ENCODE results near the gene PLPPR1.
"Not testable (repeated sequence)": the region's sequence is repeated elsewhere in the genome, so short reads cannot be mapped to it uniquely, and the experiment has no call there.

Gene PLPPR1

DNA sequence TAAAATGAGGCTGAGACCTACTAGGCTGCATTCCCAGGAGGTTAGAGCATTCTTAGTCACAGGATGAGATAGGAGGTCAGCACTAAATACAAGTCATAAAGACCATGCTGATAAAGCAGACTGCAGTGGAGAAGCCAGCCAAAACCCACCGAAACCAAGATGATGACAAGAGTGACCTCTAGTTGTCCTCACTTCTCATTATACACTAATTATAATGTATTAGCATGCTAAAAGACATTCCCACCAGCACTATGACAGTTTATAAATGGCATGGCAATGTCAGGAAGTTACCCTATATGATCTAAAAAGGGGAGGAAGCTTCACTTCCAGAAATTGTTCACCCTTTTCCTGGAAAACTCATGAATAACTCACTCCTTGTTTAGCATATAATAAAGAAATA is 88.6 kb downstream of the PLPPR1 start:
- TF ChIP-seq, protein P1, sequence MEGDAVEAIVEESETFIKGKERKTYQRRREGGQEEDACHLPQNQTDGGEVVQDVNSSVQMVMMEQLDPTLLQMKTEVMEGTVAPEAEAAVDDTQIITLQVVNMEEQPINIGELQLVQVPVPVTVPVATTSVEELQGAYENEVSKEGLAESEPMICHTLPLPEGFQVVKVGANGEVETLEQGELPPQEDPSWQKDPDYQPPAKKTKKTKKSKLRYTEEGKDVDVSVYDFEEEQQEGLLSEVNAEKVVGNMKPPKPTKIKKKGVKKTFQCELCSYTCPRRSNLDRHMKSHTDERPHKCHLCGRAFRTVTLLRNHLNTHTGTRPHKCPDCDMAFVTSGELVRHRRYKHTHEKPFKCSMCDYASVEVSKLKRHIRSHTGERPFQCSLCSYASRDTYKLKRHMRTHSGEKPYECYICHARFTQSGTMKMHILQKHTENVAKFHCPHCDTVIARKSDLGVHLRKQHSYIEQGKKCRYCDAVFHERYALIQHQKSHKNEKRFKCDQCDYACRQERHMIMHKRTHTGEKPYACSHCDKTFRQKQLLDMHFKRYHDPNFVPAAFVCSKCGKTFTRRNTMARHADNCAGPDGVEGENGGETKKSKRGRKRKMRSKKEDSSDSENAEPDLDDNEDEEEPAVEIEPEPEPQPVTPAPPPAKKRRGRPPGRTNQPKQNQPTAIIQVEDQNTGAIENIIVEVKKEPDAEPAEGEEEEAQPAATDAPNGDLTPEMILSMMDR (IDR thresholded peaks at IDR 0.05; ENCODE audit: low read depth, low read length, missing control alignments), result no peak
- no peak overlapping the region for H3K4me3 ChIP-seq (replicated peaks; ENCODE audit: low read depth, low read length)
- no peak for DNase-seq (ENCODE audit: extremely low read depth, low read depth)

DNA sequence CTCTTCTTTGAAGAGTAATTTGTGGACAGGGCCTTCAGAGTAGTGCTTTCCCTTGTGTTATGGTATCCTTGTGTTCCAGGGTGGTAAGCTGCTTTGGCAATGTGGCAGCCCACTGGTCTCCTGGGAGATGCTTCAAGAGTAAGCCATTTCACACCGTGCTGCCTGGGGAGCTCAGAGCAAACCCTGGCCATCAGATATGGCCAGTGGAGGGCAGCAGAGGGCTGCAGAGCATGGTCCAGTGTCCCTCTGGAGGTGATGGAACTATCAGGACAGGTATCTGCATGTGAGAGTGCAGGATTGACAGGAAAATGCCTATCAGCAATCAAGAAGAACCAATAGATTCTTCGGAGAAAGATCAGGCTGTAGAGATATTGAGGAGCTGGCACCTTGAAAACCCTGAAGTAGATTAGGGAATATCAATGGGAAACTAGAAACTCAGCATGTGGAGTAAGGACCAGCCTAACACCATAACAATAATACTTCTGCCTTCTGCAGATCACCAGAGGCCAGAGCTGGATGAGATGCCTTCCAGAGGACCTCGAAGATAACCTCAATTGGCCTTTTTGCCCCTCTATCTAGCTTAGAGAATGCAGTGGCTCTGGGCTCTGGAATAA is 90.8 kb downstream of the PLPPR1 start:
- DNase-seq (ENCODE audit: extremely low read depth, low read depth), result no peak
- no peak overlapping the region for H3K4me3 ChIP-seq (replicated peaks; ENCODE audit: low read depth, low read length)
- TF ChIP-seq, protein P1 (IDR thresholded peaks at IDR 0.05; ENCODE audit: low read depth, low read length, missing control alignments), result peak; percentile 51

DNA sequence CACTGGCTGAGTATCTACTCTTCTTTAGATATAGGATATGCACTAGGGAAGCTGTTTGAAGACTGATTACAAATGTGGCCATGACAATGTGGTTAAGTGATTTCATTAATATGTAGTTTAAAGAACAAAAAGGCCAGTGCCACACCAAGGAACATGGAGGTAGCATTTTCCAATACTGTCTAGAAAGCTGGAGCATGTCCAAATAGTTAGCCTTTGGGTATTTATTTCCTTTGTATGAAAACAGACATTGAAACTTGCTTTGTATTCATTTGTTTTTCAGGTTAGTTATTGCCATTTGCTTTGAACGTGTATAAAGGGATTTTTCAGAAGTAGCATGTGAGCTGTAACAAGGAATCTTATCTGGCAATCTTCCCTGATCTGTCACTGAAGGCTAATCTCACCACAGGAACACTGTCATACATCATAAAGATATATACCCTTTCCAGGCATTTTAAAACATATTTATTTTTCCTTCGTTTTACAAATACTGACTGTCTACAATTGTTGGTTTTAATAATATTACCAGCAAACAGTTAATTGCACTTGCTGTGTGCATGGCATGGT is 93.4 kb downstream of the PLPPR1 start:
- TF ChIP-seq, protein P1 (IDR thresholded peaks at IDR 0.05; ENCODE audit: low read depth, low read length, missing control alignments), result no peak
- no peak for DNase-seq (ENCODE audit: extremely low read depth, low read depth)

DNA sequence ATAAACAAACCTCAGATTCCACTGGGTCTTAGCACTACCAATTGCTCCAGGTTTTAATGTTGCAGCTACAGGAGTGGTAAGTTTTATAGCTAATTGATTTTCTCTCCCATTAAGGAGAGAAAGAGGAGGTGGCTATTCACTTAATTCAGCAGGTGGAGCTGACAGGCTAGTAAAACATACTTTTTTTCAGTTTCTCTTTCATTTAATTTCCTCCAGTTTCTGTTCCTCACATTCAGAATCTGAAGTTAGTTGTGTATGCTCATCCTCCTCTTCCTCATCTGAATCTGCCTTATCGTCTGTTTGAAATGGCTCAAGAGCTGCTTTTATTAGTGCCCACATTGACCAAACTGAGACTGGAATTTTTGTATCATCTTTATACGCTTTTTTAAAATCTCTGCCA is 98.0 kb downstream of the PLPPR1 start:
- no peak overlapping the region for H3K4me3 ChIP-seq (replicated peaks; ENCODE audit: low read depth, low read length)
- no peak for DNase-seq (ENCODE audit: extremely low read depth, low read depth)
- TF ChIP-seq, protein P1 (IDR thresholded peaks at IDR 0.05; ENCODE audit: low read depth, low read length, missing control alignments), result no peak

More for the DNA sequence above, 93.4 kb downstream of the PLPPR1 start:
- no peak overlapping the region for H3K4me3 ChIP-seq (replicated peaks; ENCODE audit: low read depth, low read length)

DNA sequence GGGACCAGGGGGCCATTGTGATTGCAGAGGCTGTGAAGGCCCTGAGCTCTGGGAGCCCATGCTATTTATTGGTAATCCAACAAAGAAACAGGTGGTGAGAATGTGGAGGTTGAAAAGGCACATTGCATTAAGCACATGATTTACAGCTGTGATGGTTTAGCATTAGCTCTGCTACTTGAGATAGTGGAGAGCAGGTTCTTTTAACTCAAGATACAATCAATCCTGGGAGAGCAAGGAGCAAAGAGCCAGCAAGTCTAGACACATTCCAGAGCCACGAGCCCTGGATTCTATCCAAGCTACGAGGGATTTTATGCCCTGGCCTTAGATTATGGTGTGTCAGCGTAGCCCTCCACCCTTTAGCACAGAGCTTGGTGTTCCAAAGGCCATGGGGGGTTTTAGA is 98.8 kb downstream of the PLPPR1 start:
- DNase-seq (ENCODE audit: extremely low read depth, low read depth); H3K4me3 ChIP-seq (replicated peaks; ENCODE audit: low read depth, low read length): not testable (repeated sequence)

DNA sequence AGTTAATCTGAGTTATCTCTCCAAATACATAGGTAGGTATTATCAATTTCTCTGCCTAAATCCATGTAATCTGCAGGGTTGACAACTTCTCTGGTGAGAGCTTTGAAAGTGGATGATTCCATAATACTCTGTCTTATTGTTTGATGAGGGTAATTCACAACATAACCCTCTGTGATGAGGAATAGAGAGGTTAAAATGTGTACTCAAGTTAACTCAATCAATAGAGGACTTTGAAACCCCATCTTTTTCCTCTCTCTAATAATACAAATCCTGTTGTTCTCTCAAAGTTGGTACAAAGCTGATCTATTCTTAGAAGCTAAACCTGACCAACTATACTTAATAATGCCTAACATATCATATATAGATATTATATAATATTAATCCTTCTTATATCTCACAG is 100.1 kb downstream of the PLPPR1 start:
- DNase-seq (ENCODE audit: extremely low read depth, low read depth), result no peak
- TF ChIP-seq, protein P1 (IDR thresholded peaks at IDR 0.05; ENCODE audit: low read depth, low read length, missing control alignments), result no peak
- H3K4me3 ChIP-seq (replicated peaks; ENCODE audit: low read depth, low read length), result no peak overlapping the region

DNA sequence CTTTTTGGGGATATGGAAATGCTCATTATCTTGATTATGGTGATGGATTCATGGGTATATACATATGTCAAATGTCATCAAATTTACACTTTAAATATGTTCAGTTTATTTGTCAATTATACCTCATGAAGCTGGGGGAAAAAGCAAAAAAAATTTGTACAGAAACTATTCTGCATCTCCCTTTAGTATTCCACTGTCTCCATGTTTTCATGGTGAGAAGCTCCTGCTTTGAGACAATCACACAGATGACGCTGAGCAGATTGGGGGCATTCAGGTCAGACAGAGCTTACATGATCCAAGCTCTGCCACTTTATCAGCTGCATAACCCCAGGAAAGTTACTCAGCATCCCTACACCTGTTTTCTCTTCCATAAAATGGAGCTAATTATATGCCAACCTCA is 101.5 kb downstream of the PLPPR1 start:
- no peak overlapping the region for H3K4me3 ChIP-seq (replicated peaks; ENCODE audit: low read depth, low read length)
- no peak for DNase-seq (ENCODE audit: extremely low read depth, low read depth)
- TF ChIP-seq, protein P1 (IDR thresholded peaks at IDR 0.05; ENCODE audit: low read depth, low read length, missing control alignments), result no peak
